Measurements from ENCODE around the gene PHKB.

Gene PHKB

DNA sequence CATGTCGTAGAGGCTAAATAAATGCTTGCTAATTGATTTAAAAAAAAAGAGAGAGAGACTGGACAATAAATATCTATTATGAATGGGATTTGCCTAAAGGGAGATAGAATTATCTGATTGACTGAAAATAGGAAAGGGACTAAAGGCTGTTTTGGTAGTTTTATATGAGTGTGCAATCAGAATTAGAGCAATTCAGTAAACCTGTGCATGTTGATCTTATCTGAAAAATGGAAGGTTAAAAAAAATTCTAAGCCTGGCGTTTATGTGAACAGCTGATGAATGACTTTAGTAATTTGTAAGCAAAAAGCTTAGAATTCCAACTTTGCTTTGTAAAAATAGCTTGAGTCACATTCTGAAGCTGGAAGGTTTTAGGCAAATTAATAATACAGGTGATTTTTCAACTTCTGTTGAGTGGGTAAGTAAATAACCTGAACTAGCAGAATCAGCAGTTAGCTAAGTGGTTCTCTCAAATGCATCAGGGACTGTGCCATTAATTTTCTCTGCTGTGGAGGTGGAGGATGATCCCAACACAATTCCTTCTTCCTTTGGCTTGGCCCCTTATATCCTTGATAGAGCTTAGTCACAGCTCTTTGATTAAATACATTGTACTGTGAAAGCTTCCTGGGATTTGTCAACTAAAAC lies 254.4 kb downstream of the PHKB start:
- Mint-ChIP-seq H3K4me3 (no peak overlapping the region), H3K9me3 (no peaks in the 10 kb centered on the region), H3K36me3 (ENCODE audit: low read depth) (no peaks in the 10 kb centered on the region), H3K27ac (no peak overlapping the region), H3K4me1 (no peaks in the 10 kb centered on the region), H3K27me3 (ENCODE audit: low read depth) (no peaks in the 10 kb centered on the region)
- TF ChIP-seq, protein P1, sequence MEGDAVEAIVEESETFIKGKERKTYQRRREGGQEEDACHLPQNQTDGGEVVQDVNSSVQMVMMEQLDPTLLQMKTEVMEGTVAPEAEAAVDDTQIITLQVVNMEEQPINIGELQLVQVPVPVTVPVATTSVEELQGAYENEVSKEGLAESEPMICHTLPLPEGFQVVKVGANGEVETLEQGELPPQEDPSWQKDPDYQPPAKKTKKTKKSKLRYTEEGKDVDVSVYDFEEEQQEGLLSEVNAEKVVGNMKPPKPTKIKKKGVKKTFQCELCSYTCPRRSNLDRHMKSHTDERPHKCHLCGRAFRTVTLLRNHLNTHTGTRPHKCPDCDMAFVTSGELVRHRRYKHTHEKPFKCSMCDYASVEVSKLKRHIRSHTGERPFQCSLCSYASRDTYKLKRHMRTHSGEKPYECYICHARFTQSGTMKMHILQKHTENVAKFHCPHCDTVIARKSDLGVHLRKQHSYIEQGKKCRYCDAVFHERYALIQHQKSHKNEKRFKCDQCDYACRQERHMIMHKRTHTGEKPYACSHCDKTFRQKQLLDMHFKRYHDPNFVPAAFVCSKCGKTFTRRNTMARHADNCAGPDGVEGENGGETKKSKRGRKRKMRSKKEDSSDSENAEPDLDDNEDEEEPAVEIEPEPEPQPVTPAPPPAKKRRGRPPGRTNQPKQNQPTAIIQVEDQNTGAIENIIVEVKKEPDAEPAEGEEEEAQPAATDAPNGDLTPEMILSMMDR (IDR thresholded peaks at IDR 0.05; ENCODE audit: unreplicated experiment in 3 of 3), result no peak

GRCh38 chr16:47716571-47716970 lies 255.4 kb downstream of the PHKB start:
- Mint-ChIP-seq H3K9me3 (no peaks in the 10 kb centered on the region), H3K27me3 (ENCODE audit: low read depth) (no peaks in the 10 kb centered on the region), H3K4me1 (no peaks in the 10 kb centered on the region), H3K36me3 (ENCODE audit: low read depth) (no peaks in the 10 kb centered on the region), H3K27ac (no peak overlapping the region), H3K4me3 (no peak overlapping the region)
- TF ChIP-seq, protein P1 (IDR thresholded peaks at IDR 0.05; ENCODE audit: unreplicated experiment in 3 of 3), result no peak

DNA sequence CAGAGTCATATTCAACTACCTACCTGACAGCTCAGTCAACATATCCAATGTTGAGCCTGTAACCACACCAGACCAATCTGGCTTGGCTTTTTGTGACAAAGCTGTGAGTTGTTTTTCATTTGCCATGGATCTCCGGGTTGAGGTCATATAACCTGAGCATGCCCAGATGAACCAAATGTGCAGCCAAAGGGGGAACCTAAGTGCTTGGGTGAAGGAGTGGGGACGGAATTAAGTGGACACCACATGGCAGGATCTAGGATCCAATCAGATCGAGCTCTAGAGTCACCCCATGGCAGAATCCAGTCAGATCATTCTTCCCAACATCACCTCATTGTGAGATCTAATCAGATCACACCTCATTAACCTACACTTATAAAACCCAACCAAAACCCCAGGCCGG lies 258.6 kb downstream of the PHKB start:
- no peak overlapping the region for H3K4me3 Mint-ChIP-seq

GRCh38 chr16:47721006-47721637 lies 260.0 kb downstream of the PHKB start:
- Mint-ChIP-seq H3K9me3 (no peaks in the 10 kb centered on the region), H3K4me3 (no peak overlapping the region), H3K27me3 (ENCODE audit: low read depth) (peaks cover 3% of the 10 kb centered on the region), H3K36me3 (ENCODE audit: low read depth) (no peaks in the 10 kb centered on the region), H3K4me1 (no peaks in the 10 kb centered on the region), H3K27ac (no peak overlapping the region)
- TF ChIP-seq, protein P1 (IDR thresholded peaks at IDR 0.05; ENCODE audit: unreplicated experiment in 3 of 3), result no peak

More for the DNA sequence above, 258.6 kb downstream of the PHKB start:
- no peak overlapping the region for H3K27ac Mint-ChIP-seq
- peaks cover 3% of the 10 kb centered on the region for H3K27me3 Mint-ChIP-seq (ENCODE audit: low read depth)
- no peaks in the 10 kb centered on the region for H3K36me3 Mint-ChIP-seq (ENCODE audit: low read depth)
- H3K9me3 Mint-ChIP-seq, result no peaks in the 10 kb centered on the region
- TF ChIP-seq, protein P1 (IDR thresholded peaks at IDR 0.05; ENCODE audit: unreplicated experiment in 3 of 3), result no peak
- H3K4me1 Mint-ChIP-seq, result no peaks in the 10 kb centered on the region

- Mint-ChIP-seq H3K27ac (no peak overlapping the region), H3K9me3 (no peaks in the 10 kb centered on the region), H3K4me1 (no peaks in the 10 kb centered on the region), H3K36me3 (ENCODE audit: low read depth) (no peaks in the 10 kb centered on the region), H3K4me3 (no peak overlapping the region), H3K27me3 (ENCODE audit: low read depth) (peaks cover 3% of the 10 kb centered on the region)
- TF ChIP-seq, protein P1 (IDR thresholded peaks at IDR 0.05; ENCODE audit: unreplicated experiment in 3 of 3), result no peak
Observed at GRCh38 chr16:47722046-47722445, 260.9 kb downstream of the PHKB start.
